H7 (cell line): Measurements from ENCODE around the gene DMKN. TPM values are rescaled to one million over a fixed set of nuclear protein-coding genes. Genes with fewer than 3 reads are reported as not detected.

Experiments
- DNase-seq: peaks from one replicate; pipeline ENCODE4 v3.0.0; 2012
- H3K27me3 ChIP-seq: 2 replicates; pipeline ENCODE4 v1.6.0; 2011; ENCODE audit warnings: mild to moderate bottlenecking, low read length; ENCODE audit not compliant: control insufficient read depth, insufficient read depth
- H3K36me3 ChIP-seq: replicated peaks from 2 replicates; pipeline ENCODE4 v1.5.1; 2011; ENCODE audit warnings: low read length; ENCODE audit not compliant: control insufficient read depth, insufficient read depth
- H3K4me3 ChIP-seq: 2 replicates; pipeline ENCODE4 v1.5.1; 2011; ENCODE audit warnings: low read depth, mild to moderate bottlenecking, control low read depth, low read length, moderate library complexity; ENCODE audit not compliant: insufficient read depth
- total RNA-seq: library from RNA; depleted of rRNA; stranded (reverse); fragments of >200 nt; shearing (Covaris generic); gene quantifications from 2 replicates; pipeline ENCODE4 v1.2.3, GENCODE V29; 2014; rRNA removed

Gene DMKN
- total RNA-seq, 1 experiment from 2014 or later = 182 TPM

DNA sequence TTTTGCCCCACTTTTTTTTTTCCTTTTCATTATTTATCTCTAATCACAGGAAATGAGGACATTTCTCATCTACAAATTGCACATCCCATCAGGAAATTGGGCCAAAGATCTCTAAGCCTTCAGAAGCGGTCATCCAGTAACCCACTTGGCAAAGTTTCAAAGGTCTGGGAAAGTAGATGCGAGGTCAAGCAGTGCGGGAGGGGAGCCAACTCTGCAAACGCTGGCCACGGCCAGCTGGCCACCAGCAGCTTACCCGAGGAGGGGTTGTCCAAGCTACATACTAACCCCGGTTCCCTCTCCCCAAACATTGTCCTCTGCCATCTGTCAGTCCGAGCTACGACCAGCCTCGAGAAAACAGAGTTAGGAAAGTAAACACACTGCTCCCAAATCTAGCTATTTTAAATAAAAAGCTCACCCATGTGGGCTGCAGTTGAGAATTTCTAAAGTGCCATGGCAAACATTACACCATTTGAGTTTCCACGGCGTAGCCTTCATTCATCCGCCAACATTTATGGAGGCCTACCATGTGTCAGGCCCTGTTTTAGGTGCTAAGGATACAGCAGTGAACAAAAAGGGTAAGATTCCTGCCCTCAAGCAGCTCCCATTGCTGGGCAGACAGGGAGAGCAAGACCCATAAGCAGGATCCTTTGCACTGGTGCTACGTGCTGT lies 53.9 kb downstream of the DMKN start:
- H3K27me3 ChIP-seq = no peaks in the 10 kb centered on the region

GRCh38 chr19:35458731-35459391 lies 54.6 kb downstream of the DMKN start:
- no peaks in the 10 kb centered on the region for H3K36me3 ChIP-seq
- no peak overlapping the region for H3K4me3 ChIP-seq
- no peaks in the 10 kb centered on the region for H3K27me3 ChIP-seq
- no peak for DNase-seq

More for the DNA sequence above, 53.9 kb downstream of the DMKN start:
- no peak for DNase-seq
- Histone ChIP-seq H3K4me3 (no peak overlapping the region), H3K36me3 (no peaks in the 10 kb centered on the region)

DNA sequence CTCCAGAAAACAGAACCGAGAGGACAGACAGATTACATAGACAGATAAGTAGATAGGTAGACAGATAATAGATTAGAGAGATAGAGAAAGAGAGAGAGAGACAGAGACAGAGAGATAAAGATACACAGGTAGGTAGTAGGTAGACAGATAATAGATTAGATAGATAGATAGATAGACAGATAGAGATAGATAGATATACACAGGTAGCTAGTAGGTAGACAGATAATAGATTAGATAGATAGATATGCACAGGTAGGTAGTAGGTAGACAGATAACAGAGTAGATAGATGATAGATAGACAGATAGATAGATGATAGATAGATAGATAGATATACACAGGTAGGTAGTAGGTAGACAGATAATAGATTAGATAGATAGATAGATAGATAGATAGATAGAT lies 55.3 kb downstream of the DMKN start:
- no peak for DNase-seq
- H3K36me3 ChIP-seq = no peaks in the 10 kb centered on the region
- H3K27me3 ChIP-seq = no peaks in the 10 kb centered on the region
- no peak overlapping the region for H3K4me3 ChIP-seq

- H3K36me3 ChIP-seq = no peaks in the 10 kb centered on the region
- no peak for DNase-seq
- no peak overlapping the region for H3K4me3 ChIP-seq
- no peaks in the 10 kb centered on the region for H3K27me3 ChIP-seq
These were observed 56.3 kb downstream of the DMKN start for GRCh38 chr19:35457173-35457572.

- no peaks in the 10 kb centered on the region for H3K27me3 ChIP-seq
- DNase-seq = no peak
- H3K4me3 ChIP-seq = no peak overlapping the region
- H3K36me3 ChIP-seq = no peaks in the 10 kb centered on the region
These were observed 57.7 kb downstream of the DMKN start for GRCh38 chr19:35455616-35456201.

GRCh38 chr19:35454663-35455062 lies 58.8 kb downstream of the DMKN start:
- DNase-seq = no peak
- no peak overlapping the region for H3K4me3 ChIP-seq
- no peaks in the 10 kb centered on the region for H3K36me3 ChIP-seq
- H3K27me3 ChIP-seq = no peaks in the 10 kb centered on the region

- H3K27me3 ChIP-seq = no peaks in the 10 kb centered on the region
- H3K4me3 ChIP-seq = no peak overlapping the region
- H3K36me3 ChIP-seq = no peaks in the 10 kb centered on the region
- no peak for DNase-seq
These were observed 61.9 kb downstream of the DMKN start for GRCh38 chr19:35451338-35452096.

DNA sequence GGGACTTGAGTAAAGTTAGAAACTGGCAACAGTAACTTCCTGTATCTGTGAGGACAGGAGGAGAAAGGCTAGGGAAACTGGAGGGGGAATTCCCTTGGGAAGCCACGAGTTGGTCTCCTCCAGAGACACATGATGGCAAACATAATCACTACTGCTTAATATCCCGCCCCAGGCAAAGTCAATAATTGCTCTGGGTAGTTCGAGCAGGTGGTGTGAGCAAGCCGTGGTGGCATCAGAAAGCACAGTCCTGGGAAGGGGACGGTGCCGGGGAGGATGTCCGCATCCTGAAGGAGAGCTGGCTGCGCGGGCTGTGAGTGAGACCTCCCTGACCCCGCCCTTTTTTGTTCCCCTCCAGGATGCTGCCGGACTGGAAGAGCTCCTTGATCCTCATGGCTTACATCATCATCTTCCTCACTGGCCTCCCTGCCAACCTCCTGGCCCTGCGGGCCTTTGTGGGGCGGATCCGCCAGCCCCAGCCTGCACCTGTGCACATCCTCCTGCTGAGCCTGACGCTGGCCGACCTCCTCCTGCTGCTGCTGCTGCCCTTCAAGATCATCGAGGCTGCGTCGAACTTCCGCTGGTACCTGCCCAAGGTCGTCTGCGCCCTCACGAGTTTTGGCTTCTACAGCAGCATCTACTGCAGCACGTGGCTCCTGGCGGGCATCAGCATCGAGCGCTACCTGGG lies 63.9 kb downstream of the DMKN start:
- no peaks in the 10 kb centered on the region for H3K36me3 ChIP-seq
- no peaks in the 10 kb centered on the region for H3K27me3 ChIP-seq
- H3K4me3 ChIP-seq = no peak overlapping the region
- DNase-seq = peak; percentile 47

- DNase-seq = no peak
- no peak within 1 kb of the TSS for H3K4me3 ChIP-seq
- H3K36me3 ChIP-seq = no peaks in the 10 kb centered on the region
- no peaks in the 10 kb centered on the region for H3K27me3 ChIP-seq
These were observed 65.6 kb downstream of the DMKN start, which contains the start of gene FFAR2 for GRCh38 chr19:35447606-35448469. FFAR2 (plus strand) TSS chr19:35448257; CDS start chr19:35449715, 1,458 bp downstream.

Other genes starting within 250 kb of the DMKN start
- 79.3 and 91.7 TPM in 2 replicates for gene USF2, start 244.7 kb downstream of the DMKN start, total RNA-seq
- gene HAMP, start 231.1 kb downstream of the DMKN start, total RNA-seq = not detected in 2 replicates
- 0.10 TPM in 1 of 2 replicates, not detected in the other for gene MAG, start 221.5 kb downstream of the DMKN start, total RNA-seq
- gene CD22, start 184.5 kb downstream of the DMKN start, total RNA-seq = 0.44 TPM in 1 of 2 replicates, not detected in the other
- gene FFAR1, start 165.7 kb downstream of the DMKN start, total RNA-seq = not detected in 2 replicates
- not detected in 2 replicates for gene FFAR3, start 155.2 kb downstream of the DMKN start, total RNA-seq
- gene GPR42, start 142.6 kb downstream of the DMKN start, total RNA-seq = not detected in 2 replicates
- not detected in 2 replicates for gene FFAR2, start 65.4 kb downstream of the DMKN start, total RNA-seq
- 0.44 and 0.52 TPM in 2 replicates for gene KRTDAP, start 23.2 kb downstream of the DMKN start, total RNA-seq
- gene SBSN, start 14.7 kb upstream of the DMKN start, total RNA-seq = not detected in 2 replicates
- 0.07 TPM in 1 of 2 replicates, not detected in the other for gene GAPDHS, start 19.8 kb upstream of the DMKN start, total RNA-seq
- gene TMEM147, start 32.0 kb upstream of the DMKN start, total RNA-seq = 208 and 225 TPM in 2 replicates
- gene ATP4A, start 50.0 kb upstream of the DMKN start, total RNA-seq = 0.21 TPM in 1 of 2 replicates, not detected in the other
- gene PMIS2, start 72.5 kb upstream of the DMKN start, total RNA-seq = not detected in 2 replicates
- 25.6 and 27.4 TPM in 2 replicates for gene HAUS5, start 99.1 kb upstream of the DMKN start, total RNA-seq
- 75.0 and 81.4 TPM in 2 replicates for gene RBM42, start 115.4 kb upstream of the DMKN start, total RNA-seq
- gene ETV2, start 128.1 kb upstream of the DMKN start, total RNA-seq = 0.35 and 0.81 TPM in 2 replicates
- gene COX6B1, start 134.7 kb upstream of the DMKN start, total RNA-seq = 500 and 605 TPM in 2 replicates
- gene UPK1A, start 152.9 kb upstream of the DMKN start, total RNA-seq = 0.14 and 0.74 TPM in 2 replicates
- not detected in 2 replicates for gene ZBTB32, start 190.9 kb upstream of the DMKN start, total RNA-seq
- gene KMT2B, start 204.4 kb upstream of the DMKN start, total RNA-seq = 12.9 and 16.3 TPM in 2 replicates
- 11.5 and 15.2 TPM in 2 replicates for gene IGFLR1, start 228.8 kb upstream of the DMKN start, total RNA-seq
- 11.6 and 13.4 TPM in 2 replicates for gene U2AF1L4, start 231.8 kb upstream of the DMKN start, total RNA-seq
- gene PSENEN, start 232.0 kb upstream of the DMKN start, total RNA-seq = 53.2 and 58.6 TPM in 2 replicates
- 5.0 and 17.2 TPM in 2 replicates for gene LIN37, start 234.9 kb upstream of the DMKN start, total RNA-seq
- 0.48 and 1.4 TPM in 2 replicates for gene HSPB6, start 243.4 kb upstream of the DMKN start, total RNA-seq
- 6.8 and 14.0 TPM in 2 replicates for gene PROSER3, start 244.5 kb upstream of the DMKN start, total RNA-seq